H1 (cell line): Measurements from ENCODE around the gene HMCES. TPM values are rescaled to one million over a fixed set of nuclear protein-coding genes. Genes with fewer than 3 reads are reported as not detected.

Experiments
- CTCF ChIA-PET: fragments of 300-600 bp; sonication (Branson Sonifier 250); formaldehyde crosslinking; loops from one replicate; lab custom pipeline; 2021; ENCODE audit not compliant: partially characterized antibody; lab: Charles Lee
- POLR2A ChIA-PET: fragments of 300-600 bp; sonication (Branson Sonifier 250); formaldehyde crosslinking; loops from one replicate; lab custom pipeline; 2021; ENCODE audit warnings: inconsistent platforms; ENCODE audit not compliant: partially characterized antibody; lab: Charles Lee
- DNase-seq, 2 experiments: peaks; one replicate each; pipeline versions ENCODE4 v3.0.0 to v3.0.0-alpha.2; 2010 to 2022; ENCODE audit warnings: low spot score in 2 of 2, low read depth in 1 of 2, mixed read lengths in 1 of 2
- FAIRE-seq: peaks from 2 replicates; lab custom pipeline; 2011; peaks lifted over from hg19 to GRCh38; lab: Jason Lieb, UNC
- H2AFZ ChIP-seq: 2 replicates; pipeline ENCODE4 v1.8.1; 2012; ENCODE audit warnings: low read length, inconsistent platforms
- H2AK5ac ChIP-seq: 2 replicates; pipeline ENCODE4 v1.6.1; 2013; ENCODE audit warnings: low read depth, low read length
- H2BK120ac ChIP-seq: replicated peaks from 2 replicates; pipeline ENCODE3; 2013; ENCODE audit warnings: low read depth, low read length, inconsistent platforms
- H2BK12ac ChIP-seq: 2 replicates; pipeline ENCODE4 v1.6.1; 2013; ENCODE audit warnings: low read depth, low read length
- H2BK15ac ChIP-seq: 2 replicates; pipeline ENCODE4 v1.6.1; 2013; ENCODE audit warnings: low read length
- H2BK20ac ChIP-seq: 2 replicates; pipeline ENCODE4 v1.6.1; 2013; ENCODE audit warnings: low read length
- H2BK5ac ChIP-seq: 2 replicates; pipeline ENCODE4 v1.6.1; 2013; ENCODE audit warnings: low read depth, low read length
- H3K14ac ChIP-seq: 2 replicates; pipeline ENCODE4 v1.6.1; 2013; ENCODE audit warnings: inconsistent platforms; ENCODE audit not compliant: insufficient read length
- H3K18ac ChIP-seq: 2 replicates; pipeline ENCODE4 v1.6.1; 2013; ENCODE audit warnings: low read length; ENCODE audit errors: extremely low read depth
- H3K23ac ChIP-seq: 2 replicates; pipeline ENCODE4 v1.6.1; 2013; ENCODE audit warnings: inconsistent platforms; ENCODE audit not compliant: insufficient read length
- H3K23me2 ChIP-seq: 2 replicates; pipeline ENCODE4 v1.6.1; 2013; ENCODE audit warnings: low read depth, low read length
- H3K27ac ChIP-seq: 2 replicates; pipeline ENCODE4 v1.6.1; 2011; ENCODE audit warnings: low read depth, low read length, inconsistent platforms
- H3K27me3 ChIP-seq, 4 experiments: replicated peaks in 1 of 4; 1 replicate in 1 of 4; 2 replicates in 3 of 4; pipeline versions ENCODE4 v1.6.1 to v1.8.1; 2011 to 2013; ENCODE audit warnings: low read length in 3 of 4, mild to moderate bottlenecking in 3 of 4, inconsistent platforms in 2 of 4, mixed read lengths in 2 of 4, moderate library complexity in 1 of 4; ENCODE audit not compliant: control insufficient read depth in 3 of 4, insufficient read depth in 3 of 4; ENCODE audit errors: extremely low read depth in 1 of 4
- H3K36me3 ChIP-seq, 4 experiments: 2 replicates each; pipeline versions ENCODE4 v1.6.1 to v1.8.1; 2011 to 2013; ENCODE audit warnings: mild to moderate bottlenecking in 4 of 4, low read length in 3 of 4, moderate library complexity in 2 of 4, control low read depth in 1 of 4, inconsistent platforms in 1 of 4; ENCODE audit not compliant: insufficient read depth in 4 of 4, control insufficient read depth in 2 of 4
- H3K4ac ChIP-seq: replicated peaks from 2 replicates; pipeline ENCODE3; 2013; ENCODE audit warnings: low read length, low read depth, mixed read lengths, inconsistent platforms; ENCODE audit not compliant: insufficient read length
- H3K4me1 ChIP-seq, 4 experiments: replicated peaks in 1 of 4; 1 replicate in 1 of 4; 2 replicates in 3 of 4; pipeline versions ENCODE4 v1.6.1 to v1.8.1; 2011 to 2013; ENCODE audit warnings: low read length in 3 of 4, inconsistent platforms in 2 of 4, mixed read lengths in 1 of 4; ENCODE audit not compliant: insufficient read depth in 4 of 4, control insufficient read depth in 3 of 4
- H3K4me2 ChIP-seq, 2 experiments: 2 replicates each; pipeline versions ENCODE4 v1.6.1 to v1.8.1; 2011 to 2013; ENCODE audit warnings: low read depth in 2 of 2, low read length in 2 of 2, control low read depth in 1 of 2, inconsistent platforms in 1 of 2, mild to moderate bottlenecking in 1 of 2; ENCODE audit not compliant: insufficient read depth in 1 of 2
- H3K4me3 ChIP-seq, 4 experiments: fragments of 200-600, 300-600 bp in 1 of 4; sonication (generic), shearing (Covaris generic), sonication (Bioruptor Twin) in 1 of 4; 2 replicates each; pipeline versions ENCODE4 v1.5.1 to v1.8.1; 2011 to 2016; ENCODE audit warnings: low read length in 4 of 4, low read depth in 3 of 4, control low read depth in 2 of 4, inconsistent platforms in 2 of 4, mild to moderate bottlenecking in 2 of 4, mixed read lengths in 1 of 4, moderate library complexity in 1 of 4; ENCODE audit not compliant: insufficient read depth in 2 of 4; ENCODE audit errors: extremely low read depth in 1 of 4
- H3K56ac ChIP-seq: replicated peaks from 2 replicates; pipeline ENCODE3; 2013; ENCODE audit warnings: low read depth, mild to moderate bottlenecking, mixed read lengths, low read length, inconsistent platforms; ENCODE audit not compliant: insufficient read length
- H3K79me1 ChIP-seq: 2 replicates; pipeline ENCODE4 v1.6.1; 2013; ENCODE audit warnings: low read depth, low read length, control low read depth
- H3K79me2 ChIP-seq, 2 experiments: 2 replicates each; pipeline versions ENCODE4 v1.6.1 to v1.8.1; 2012 to 2013; ENCODE audit warnings: low read length in 2 of 2, mild to moderate bottlenecking in 2 of 2, inconsistent platforms in 1 of 2; ENCODE audit not compliant: insufficient read depth in 2 of 2, control insufficient read depth in 1 of 2
- H3K9ac ChIP-seq, 4 experiments: replicated peaks in 1 of 4; 1 replicate in 1 of 4; 2 replicates in 3 of 4; pipeline versions ENCODE4 v1.6.1 to v1.8.1; 2011 to 2013; ENCODE audit warnings: low read depth in 3 of 4, low read length in 3 of 4, control low read depth in 2 of 4, mild to moderate bottlenecking in 2 of 4, moderate library complexity in 2 of 4, inconsistent platforms in 1 of 4; ENCODE audit errors: extremely low read depth in 1 of 4
- H3K9me3 ChIP-seq, 2 experiments: 2 replicates each; pipeline versions ENCODE4 v1.6.1 to v1.8.1; 2012 to 2013; ENCODE audit warnings: mild to moderate bottlenecking in 2 of 2, moderate library complexity in 2 of 2, control low read depth in 1 of 2, inconsistent platforms in 1 of 2, low read depth in 1 of 2, low read length in 1 of 2, mixed read lengths in 1 of 2; ENCODE audit not compliant: insufficient read depth in 2 of 2
- H4K20me1 ChIP-seq, 2 experiments: replicated peaks in 1 of 2; 2 replicates each; pipeline versions ENCODE3 to v1.8.1; 2011 to 2013; ENCODE audit warnings: inconsistent platforms in 2 of 2, low read length in 2 of 2, mild to moderate bottlenecking in 1 of 2; ENCODE audit not compliant: insufficient read depth in 2 of 2, control insufficient read depth in 1 of 2
- H4K5ac ChIP-seq: 2 replicates; pipeline ENCODE4 v1.6.1; 2013; ENCODE audit warnings: low read length, low read depth, mixed read lengths, inconsistent platforms; ENCODE audit not compliant: insufficient read length
- H4K8ac ChIP-seq: 2 replicates; pipeline ENCODE4 v1.8.0; 2013; ENCODE audit warnings: mild to moderate bottlenecking, moderate library complexity, low read length, inconsistent platforms; ENCODE audit not compliant: insufficient read depth; ENCODE audit errors: extremely low read depth
- H4K91ac ChIP-seq: replicated peaks from 2 replicates; pipeline ENCODE3; 2013; ENCODE audit warnings: low read length, mixed read lengths, inconsistent platforms; ENCODE audit not compliant: insufficient read length
- EZH2 ChIP-seq: fragments of 200-600 bp; sonication (generic); IDR thresholded peaks from 2 replicates; pipeline ENCODE4 v1.7.1; 2012; ENCODE audit warnings: low read depth, mild to moderate bottlenecking, moderate library complexity, low read length, inconsistent platforms; ENCODE audit not compliant: severe bottlenecking
- KDM4A ChIP-seq: IDR thresholded peaks from one replicate; pipeline ENCODE4 v1.7.1; 2012; ENCODE audit warnings: low read depth, mild to moderate bottlenecking, moderate library complexity, low read length, inconsistent platforms; ENCODE audit not compliant: severe bottlenecking
- NRF1 ChIP-seq: IDR thresholded peaks from 2 replicates; pipeline ENCODE4 v1.6.1; 2011; ENCODE audit warnings: mild to moderate bottlenecking, low read depth, low read length, improper control_type of control experiment
- RNF2 ChIP-seq: fragments of 200-900, 300-1000 bp; sonication (generic); IDR thresholded peaks from 2 replicates; pipeline ENCODE4 v1.7.1; 2016; ENCODE audit warnings: borderline replicate concordance, low read depth, mild to moderate bottlenecking, antibody characterized with exemption, low read length; ENCODE audit not compliant: poor library complexity, severe bottlenecking; ENCODE audit errors: missing control alignments
- RXRA ChIP-seq: IDR thresholded peaks from 2 replicates; pipeline ENCODE4 v1.6.1; 2011; ENCODE audit warnings: low read depth, mild to moderate bottlenecking, low read length, moderate library complexity; ENCODE audit not compliant: insufficient read depth
- SAP30 ChIP-seq: fragments of 300-600 bp; sonication (generic); IDR thresholded peaks from 2 replicates; pipeline ENCODE4 v1.7.1; 2012; ENCODE audit warnings: low read length, moderate library complexity, mild to moderate bottlenecking, inconsistent platforms; ENCODE audit not compliant: insufficient read depth, insufficient replicate concordance
- SIX5 ChIP-seq: IDR thresholded peaks from 2 replicates; pipeline ENCODE4 v1.6.1; 2011; ENCODE audit warnings: mild to moderate bottlenecking, low read depth, low read length
- SP2 ChIP-seq: IDR thresholded peaks from 2 replicates; pipeline ENCODE4 v1.6.1; 2012; ENCODE audit warnings: mild to moderate bottlenecking, low read length, inconsistent platforms
- SUZ12 ChIP-seq: fragments of 200-600 bp; sonication (generic); IDR thresholded peaks from 2 replicates; pipeline ENCODE4 v1.6.1; 2012; ENCODE audit warnings: mild to moderate bottlenecking, inconsistent platforms, low read length, moderate library complexity, mixed read lengths
- WGBS, 2 experiments: shearing (Covaris generic) in 1 of 2; methylation state at CpG; one replicate each; pipeline versions ENCODE4 v1.1.6 to v1.1.7; 2013 to 2015; ENCODE audit warnings: low lambda C conversion rate in 2 of 2, mixed read lengths in 2 of 2, inconsistent platforms in 1 of 2, low coverage in 1 of 2, missing lambda C conversion rate in 1 of 2; ENCODE audit not compliant: insufficient replicate concordance in 2 of 2, insufficient coverage in 1 of 2, insufficient read length in 1 of 2; ENCODE audit errors: extremely low coverage in 1 of 2, missing lambda C conversion rate in 1 of 2; 5-methylcytosine and 5-hydroxymethylcytosine counted together
- polyA plus RNA-seq, 7 experiments: library from polyadenylated mRNA; depleted of rRNA in 3 of 7; stranded (reverse) in 5 of 7; unstranded in 2 of 7; fragments of >200 nt in 5 of 7; fragments of 200-250 nt in 2 of 7; gene quantifications; 1 replicate in 5 of 7; 2 replicates in 1 of 7; 4 replicates in 1 of 7; pipeline versions ENCODE4 v1.2.1 to v1.2.3, GENCODE V29; 2011 to 2013; ENCODE audit warnings: missing spikeins in 2 of 7, mixed read lengths in 2 of 7
- total RNA-seq: library from RNA; stranded (reverse); fragmentation: NEBNext Ultra II Directional; extraction: Animal tissue kit (Norgen Biotek cat#: 25700); gene quantifications from 2 replicates; pipeline ENCODE4 v1.2.1, GENCODE V29; 2021

Gene HMCES
- total and polyA plus RNA-seq, 2 of the 8 experiments (the other 6 are each of a cell fraction or from before 2014, with no cell fraction given): 27.6 to 49.5 TPM

- H2BK5ac ChIP-seq: no peak overlapping the region
- H3K4me3 ChIP-seq: no peak overlapping the region
- H3K79me1 ChIP-seq: no peaks in the 10 kb centered on the region
- WGBS, 2 experiments: 93% methylated on average over 10 of the region's 10 CpGs; no CpG with 5 or more reads in 1 of the 2 experiments
- H2BK12ac ChIP-seq: no peak overlapping the region
- H3K56ac ChIP-seq: no peak overlapping the region
- no peak overlapping the region for H4K5ac ChIP-seq
- H3K23me2 ChIP-seq: no peaks in the 10 kb centered on the region
- no peak overlapping the region for H2AFZ ChIP-seq
- POLR2A ChIA-PET: interaction anchor here (0.9 to 4.7 kb wide), 2 partner anchors 21 to 33 kb away, joined by 5 to 24 read pairs; a partner anchor contains a TSS
- no peak overlapping the region for H3K18ac ChIP-seq
- no peak for TF ChIP-seq SUZ12
- no peak for TF ChIP-seq RNF2
- TF ChIP-seq KDM4A: no peak
- no peak for TF ChIP-seq SIX5
- no peak for TF ChIP-seq EZH2
- no peak for TF ChIP-seq SP2
- no peak for TF ChIP-seq NRF1
- no peak for TF ChIP-seq RXRA
- no peak for TF ChIP-seq SAP30
- H3K79me2 ChIP-seq: no peaks in the 10 kb centered on the region
- no peak overlapping the region for H4K91ac ChIP-seq
- H4K20me1 ChIP-seq: peaks cover 1 to 3% of the 10 kb centered on the region in 2 experiments
- H3K14ac ChIP-seq: no peak overlapping the region
- no peak overlapping the region for H2BK15ac ChIP-seq
- DNase-seq (no peak), FAIRE-seq (no peak)
- H2BK20ac ChIP-seq: no peak overlapping the region
- H3K9ac ChIP-seq: no peak overlapping the region
- no peak overlapping the region for H3K27ac ChIP-seq
- no peak overlapping the region for H2AK5ac ChIP-seq
- no peaks in the 10 kb centered on the region for H3K9me3 ChIP-seq
- CTCF ChIA-PET: interaction anchor here (0.7 to 4.6 kb wide), 5 partner anchors 11 to 380 kb away, joined by 3 to 18 read pairs (median 3); no protein-coding TSS in a partner anchor
- H3K36me3 ChIP-seq: no peaks in the 10 kb centered on the region
- no peak overlapping the region for H4K8ac ChIP-seq
- no peak overlapping the region for H2BK120ac ChIP-seq
- peaks cover 0 to 10% (median 3%) of the 10 kb centered on the region in 4 experiments; a peak in 6 of 7 replicates for H3K4me1 ChIP-seq
- H3K27me3 ChIP-seq: no peaks in the 10 kb centered on the region
- no peak overlapping the region for H3K4me2 ChIP-seq
- no peak overlapping the region for H3K23ac ChIP-seq
- no peak overlapping the region for H3K4ac ChIP-seq
Measured at GRCh38 chr3:129349791-129350190, 71.1 kb downstream of the HMCES start.
